Measurements from ENCODE around the gene ABCF3.
"Not testable (repeated sequence)": the region's sequence is repeated elsewhere in the genome, so short reads cannot be mapped to it uniquely, and the experiment has no call there.

The ABCF3 gene

GRCh38 chr3:184186184-184186901 is at the start of gene ABCF3:
ABCF3 (plus strand) TSS chr3:184186199; CDS start chr3:184186208, 9 bp downstream.
- no peak for DNase-seq (ENCODE audit: low read depth)

GRCh38 chr3:184140436-184140835 is 45.6 kb upstream of the ABCF3 start:
- no peak for DNase-seq (ENCODE audit: low read depth)

- no peak for DNase-seq (ENCODE audit: low read depth)
These were observed 43.8 kb upstream of the ABCF3 start for GRCh38 chr3:184142199-184142598.

- DNase-seq (ENCODE audit: low read depth), result no peak
These were observed 42.7 kb upstream of the ABCF3 start for GRCh38 chr3:184143327-184143726.

- DNase-seq (ENCODE audit: low read depth), result no peak
These were observed 41.5 kb upstream of the ABCF3 start for GRCh38 chr3:184144505-184144904.

GRCh38 chr3:184145111-184145524 is 40.9 kb upstream of the ABCF3 start:
- no peak for DNase-seq (ENCODE audit: low read depth)

- DNase-seq (ENCODE audit: low read depth), result no peak
These were observed 40.2 kb upstream of the ABCF3 start for GRCh38 chr3:184145751-184146270.

- DNase-seq (ENCODE audit: low read depth), result no peak
These were observed 37.9 kb upstream of the ABCF3 start for GRCh38 chr3:184148076-184148475.

GRCh38 chr3:184149123-184149522 is 36.9 kb upstream of the ABCF3 start:
- DNase-seq (ENCODE audit: low read depth), result no peak

GRCh38 chr3:184149770-184150169 is 36.2 kb upstream of the ABCF3 start:
- DNase-seq (ENCODE audit: low read depth), result not testable (repeated sequence)

GRCh38 chr3:184154885-184155643 is 30.9 kb upstream of the ABCF3 start, which contains the start of gene DVL3:
DVL3 (plus strand) TSS chr3:184155377; CDS start chr3:184155636, 259 bp downstream.
- DNase-seq (ENCODE audit: low read depth), result peak; percentile 48

- peak; percentile 33 for DNase-seq (ENCODE audit: low read depth)
These were observed 30.1 kb upstream of the ABCF3 start for GRCh38 chr3:184155644-184156521.

- no peak for DNase-seq (ENCODE audit: low read depth)
These were observed 29.5 kb upstream of the ABCF3 start for GRCh38 chr3:184156522-184156955.

GRCh38 chr3:184157206-184157605 is 28.8 kb upstream of the ABCF3 start:
- no peak for DNase-seq (ENCODE audit: low read depth)

GRCh38 chr3:184158404-184158803 is 27.6 kb upstream of the ABCF3 start:
- DNase-seq (ENCODE audit: low read depth), result no peak

- DNase-seq (ENCODE audit: low read depth), result no peak
These were observed 25.5 kb upstream of the ABCF3 start for GRCh38 chr3:184160456-184160855.

- not testable (repeated sequence) for DNase-seq (ENCODE audit: low read depth)
These were observed 23.4 kb upstream of the ABCF3 start for GRCh38 chr3:184162571-184163070.

GRCh38 chr3:184164648-184165330 is 21.2 kb upstream of the ABCF3 start:
- DNase-seq (ENCODE audit: low read depth), result no peak

GRCh38 chr3:184165543-184165942 is 20.5 kb upstream of the ABCF3 start:
- no peak for DNase-seq (ENCODE audit: low read depth)

- no peak for DNase-seq (ENCODE audit: low read depth)
These were observed 19.3 kb upstream of the ABCF3 start for GRCh38 chr3:184166671-184167070.

- DNase-seq (ENCODE audit: low read depth), result no peak
These were observed 18.2 kb upstream of the ABCF3 start for GRCh38 chr3:184167786-184168185.
